OCI-LY7 (cell line): ENCODE results near the gene BCL7A.

ENCODE experiments used
- CTCF ChIP-seq: fragments of 200-600 bp; sonication (generic); conservative IDR thresholded peaks from 2 replicates; pipeline ENCODE4 v1.5.1; 2014; ENCODE audit warnings: mild to moderate bottlenecking, antibody characterized with exemption, low read length, moderate library complexity, mixed read lengths
- EZH2phosphoT487 ChIP-seq: fragments of 200-600 bp; sonication (generic); IDR thresholded peaks from 2 replicates; pipeline ENCODE4 v1.6.1; 2018; ENCODE audit warnings: low read depth, borderline replicate concordance, mild to moderate bottlenecking, mixed run types, antibody characterized with exemption, low read length, moderate library complexity, mixed read lengths

DNA sequence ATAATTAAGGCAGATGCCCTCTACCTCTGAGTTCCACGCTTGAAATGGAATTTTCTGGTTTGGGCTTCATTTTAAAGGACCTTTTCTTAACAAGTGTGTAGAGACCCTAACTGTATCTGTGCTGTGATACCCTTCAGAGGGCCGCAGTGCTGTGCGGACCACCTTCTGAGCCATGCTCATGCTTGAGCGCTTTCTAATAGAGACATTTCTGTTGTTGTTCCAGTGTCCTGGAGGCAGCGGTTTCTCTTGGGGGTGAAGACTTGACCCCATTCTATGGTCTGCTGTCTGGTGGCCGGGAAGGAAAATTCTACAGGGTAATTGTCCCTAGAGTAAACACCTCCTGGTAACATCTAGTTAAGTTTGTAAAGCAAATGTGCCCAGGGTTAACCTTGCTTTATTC lies 46.7 kb upstream of the BCL7A start:
- no peak for TF ChIP-seq EZH2phosphoT487
- TF ChIP-seq CTCF: no peak
